WTC11 (cell line): Measurements from ENCODE around the gene ARHGAP8. TPM values are rescaled to one million over a fixed set of nuclear protein-coding genes. Genes with fewer than 3 reads are reported as not detected.

Experiments used
- ATAC-seq: fragments of 200-7000 bp; cut with Tn5 transposase; 2 replicates; pipeline ENCODE4 v1.10.0; 2021; ENCODE audit warnings: mild to moderate bottlenecking, moderate library complexity
- CTCF ChIA-PET: fragments of 300-600 bp; sonication (Branson Sonifier 250); formaldehyde crosslinking; loops from one replicate; lab custom pipeline; 2021; ENCODE audit warnings: antibody characterized with exemption; lab: Charles Lee
- POLR2A ChIA-PET: fragments of 350-600 bp; sonication (Branson Sonifier 250); formaldehyde crosslinking; loops from one replicate; lab custom pipeline; 2021; ENCODE audit warnings: antibody characterized with exemption; lab: Charles Lee
- DNase-seq: peaks from one replicate; pipeline ENCODE4 v3.0.0; 2021; ENCODE audit warnings: low spot score
- H3K27ac Mint-ChIP-seq: 2 replicates; pipeline ENCODE4 v1.8.0; 2021; ENCODE audit warnings: mixed read lengths
- H3K27me3 Mint-ChIP-seq: 2 replicates; pipeline ENCODE4 v1.8.0; 2021; ENCODE audit warnings: low read depth, mild to moderate bottlenecking, moderate library complexity, mixed read lengths
- H3K36me3 Mint-ChIP-seq: 2 replicates; pipeline ENCODE4 v1.8.0; 2021; ENCODE audit warnings: mixed read lengths
- H3K4me1 Mint-ChIP-seq: 2 replicates; pipeline ENCODE4 v1.8.0; 2022; ENCODE audit warnings: mixed read lengths
- H3K4me3 Mint-ChIP-seq: 2 replicates; pipeline ENCODE4 v1.8.0; 2021; ENCODE audit warnings: mild to moderate bottlenecking, moderate library complexity, mixed read lengths
- H3K9me3 Mint-ChIP-seq: 2 replicates; pipeline ENCODE4 v1.8.0; 2021; ENCODE audit warnings: mixed read lengths
- CREB1 ChIP-seq: sonication (generic); formaldehyde crosslinking; IDR thresholded peaks from 2 replicates; pipeline ENCODE4 v1.8.0; 2023; ENCODE audit warnings: mild to moderate bottlenecking, missing genetic modification reagents
- E2F1 ChIP-seq: sonication (generic); formaldehyde crosslinking; IDR thresholded peaks from 2 replicates; pipeline ENCODE4 v1.8.0; 2022; ENCODE audit warnings: mild to moderate bottlenecking, missing genetic modification reagents
- ELF4 ChIP-seq: sonication (generic); formaldehyde crosslinking; IDR thresholded peaks from 2 replicates; pipeline ENCODE4 v1.8.1; 2022; ENCODE audit warnings: low read depth, mild to moderate bottlenecking, moderate library complexity, missing genetic modification reagents
- EMX1 ChIP-seq: fragments of 250-450 bp; sonication (Bioruptor Pico); IDR thresholded peaks from 2 replicates; pipeline ENCODE4 v1.8.0; 2021; ENCODE audit warnings: mild to moderate bottlenecking
- ESRRA ChIP-seq: sonication (generic); formaldehyde crosslinking; IDR thresholded peaks from 2 replicates; pipeline ENCODE4 v1.8.1; 2022; ENCODE audit warnings: mild to moderate bottlenecking, missing genetic modification reagents, borderline replicate concordance
- FOXJ3 ChIP-seq: sonication (generic); formaldehyde crosslinking; IDR thresholded peaks from 2 replicates; pipeline ENCODE4 v1.9.0; 2021; ENCODE audit warnings: missing genetic modification reagents, mild to moderate bottlenecking, borderline replicate concordance
- GABPB1 ChIP-seq: sonication (generic); formaldehyde crosslinking; IDR thresholded peaks from 2 replicates; pipeline ENCODE4 v1.8.1; 2023; ENCODE audit warnings: mild to moderate bottlenecking, missing genetic modification reagents
- HMGA2 ChIP-seq: fragments of 250-450 bp; sonication (Bioruptor Pico); IDR thresholded peaks from 2 replicates; pipeline ENCODE4 v1.4.0; 2021; ENCODE audit warnings: mild to moderate bottlenecking, moderate library complexity
- IRF2 ChIP-seq: sonication (generic); formaldehyde crosslinking; IDR thresholded peaks from 2 replicates; pipeline ENCODE4 v1.8.0; 2022; ENCODE audit warnings: low read depth, missing genetic modification reagents, borderline replicate concordance
- MAX ChIP-seq: sonication (generic); formaldehyde crosslinking; IDR thresholded peaks from 2 replicates; pipeline ENCODE4 v1.8.0; 2022; ENCODE audit warnings: mild to moderate bottlenecking, missing genetic modification reagents
- NFYB ChIP-seq: sonication (generic); formaldehyde crosslinking; conservative IDR thresholded peaks from 2 replicates; pipeline ENCODE4 v1.8.0; 2022; ENCODE audit warnings: low read depth, missing genetic modification reagents
- NR1H2 ChIP-seq: sonication (generic); formaldehyde crosslinking; IDR thresholded peaks from 2 replicates; pipeline ENCODE4 v1.9.0; 2021; ENCODE audit warnings: mild to moderate bottlenecking, moderate library complexity, missing genetic modification reagents
- NR3C1 ChIP-seq: sonication (generic); formaldehyde crosslinking; conservative IDR thresholded peaks from 2 replicates; pipeline ENCODE4 v1.8.1; 2023; ENCODE audit warnings: low read depth, mild to moderate bottlenecking, missing genetic modification reagents
- OVOL2 ChIP-seq: fragments of 250-450 bp; sonication (Bioruptor Pico); IDR thresholded peaks from 2 replicates; pipeline ENCODE4 v1.9.0; 2021; ENCODE audit warnings: mild to moderate bottlenecking, borderline replicate concordance
- RORB ChIP-seq: fragments of 250-450 bp; sonication (Bioruptor Pico); IDR thresholded peaks from 2 replicates; pipeline ENCODE4 v1.9.0; 2021; ENCODE audit warnings: mild to moderate bottlenecking
- SMAD4 ChIP-seq: sonication (generic); formaldehyde crosslinking; IDR thresholded peaks from 2 replicates; pipeline ENCODE4 v1.8.0; 2022; ENCODE audit warnings: mild to moderate bottlenecking, missing genetic modification reagents
- SP1 ChIP-seq: sonication (generic); formaldehyde crosslinking; conservative IDR thresholded peaks from 2 replicates; pipeline ENCODE4 v1.8.1; 2022; ENCODE audit warnings: missing genetic modification reagents
- TEAD1 ChIP-seq: sonication (generic); formaldehyde crosslinking; IDR thresholded peaks from 2 replicates; pipeline ENCODE4 v1.8.0; 2022; ENCODE audit warnings: mild to moderate bottlenecking, missing genetic modification reagents
- ZNF138 ChIP-seq: sonication (generic); formaldehyde crosslinking; conservative IDR thresholded peaks from 2 replicates; pipeline ENCODE4 v1.8.1; 2022; ENCODE audit warnings: mild to moderate bottlenecking, moderate library complexity, missing genetic modification reagents
- ZNF671 ChIP-seq: fragments of 250-450 bp; sonication (Bioruptor Pico); IDR thresholded peaks from 2 replicates; pipeline ENCODE4 v1.8.0; 2021; ENCODE audit warnings: mild to moderate bottlenecking
- ZSCAN18 ChIP-seq: fragments of 250-450 bp; sonication (Bioruptor Pico); IDR thresholded peaks from 2 replicates; pipeline ENCODE4 v2.1.2; 2022; ENCODE audit warnings: mild to moderate bottlenecking, moderate library complexity
- total RNA-seq: library from RNA; stranded (reverse); gene quantifications from 3 replicates; pipeline ENCODE4 v1.2.3, GENCODE V29; 2021
- TF ChIP-seq, protein P1 (sequence below): fragments of 250-450 bp; sonication (Bioruptor Pico); IDR thresholded peaks from 2 replicates; pipeline ENCODE4 v1.9.0; 2021; ENCODE audit warnings: mild to moderate bottlenecking
- TF ChIP-seq, protein P2 (sequence below): fragments of 250-450 bp; sonication (Bioruptor Pico); IDR thresholded peaks from 2 replicates; pipeline ENCODE4 v1.9.0; 2021; ENCODE audit warnings: moderate library complexity, mild to moderate bottlenecking, inconsistent platforms, borderline replicate concordance
- TF ChIP-seq, protein P3 (sequence below): sonication (generic); formaldehyde crosslinking; IDR thresholded peaks from 2 replicates; pipeline ENCODE4 v1.8.1; 2022; ENCODE audit warnings: missing genetic modification reagents, borderline replicate concordance

The ARHGAP8 gene
- total RNA-seq, 1 experiment from 2014 or later, result 61.4 TPM

- TF ChIP-seq NR1H2 (CRISPR knock-in tag) (no peak), NR3C1 (CRISPR knock-in tag) (no peak), TEAD1 (CRISPR knock-in tag) (no peak), ZSCAN18 (CRISPR knock-in tag) (no peak), ESRRA (CRISPR knock-in tag) (no peak), GABPB1 (no peak), HMGA2 (peak; percentile 31; the same call in 1 of the 2 replicates), ZNF138 (no peak), IRF2 (CRISPR knock-in tag) (no peak)
- DNase-seq (no peak), ATAC-seq (no peak)
- H3K27ac Mint-ChIP-seq, result no peak overlapping the region
- H3K4me1 Mint-ChIP-seq, result peaks cover 12% of the 10 kb centered on the region
- ChIA-PET CTCF (no interaction called here), POLR2A (no interaction called here)
- no peak overlapping the region for H3K4me3 Mint-ChIP-seq
- H3K27me3 Mint-ChIP-seq, result no peaks in the 10 kb centered on the region
- H3K9me3 Mint-ChIP-seq, result peaks cover 5% of the 10 kb centered on the region; the same call in 1 of the 2 replicates
- H3K36me3 Mint-ChIP-seq, result peaks cover 42% of the 10 kb centered on the region
Observed at GRCh38 chr22:44787832-44788231, 35.5 kb downstream of the ARHGAP8 start.

GRCh38 chr22:44793106-44793505, 40.7 kb downstream of the ARHGAP8 start:
- no peak for DNase-seq
- no peaks in the 10 kb centered on the region for H3K27me3 Mint-ChIP-seq
- H3K36me3 Mint-ChIP-seq, result peaks cover 27% of the 10 kb centered on the region
- H3K4me3 Mint-ChIP-seq, result no peak overlapping the region
- H3K4me1 Mint-ChIP-seq, result peaks cover 36% of the 10 kb centered on the region
- no peaks in the 10 kb centered on the region for H3K9me3 Mint-ChIP-seq
- peak overlapping the region; percentile 87 for H3K27ac Mint-ChIP-seq
- TF ChIP-seq E2F1 (CRISPR knock-in tag), result no peak
- TF ChIP-seq FOXJ3 (CRISPR knock-in tag), result no peak
- TF ChIP-seq, protein P1, sequence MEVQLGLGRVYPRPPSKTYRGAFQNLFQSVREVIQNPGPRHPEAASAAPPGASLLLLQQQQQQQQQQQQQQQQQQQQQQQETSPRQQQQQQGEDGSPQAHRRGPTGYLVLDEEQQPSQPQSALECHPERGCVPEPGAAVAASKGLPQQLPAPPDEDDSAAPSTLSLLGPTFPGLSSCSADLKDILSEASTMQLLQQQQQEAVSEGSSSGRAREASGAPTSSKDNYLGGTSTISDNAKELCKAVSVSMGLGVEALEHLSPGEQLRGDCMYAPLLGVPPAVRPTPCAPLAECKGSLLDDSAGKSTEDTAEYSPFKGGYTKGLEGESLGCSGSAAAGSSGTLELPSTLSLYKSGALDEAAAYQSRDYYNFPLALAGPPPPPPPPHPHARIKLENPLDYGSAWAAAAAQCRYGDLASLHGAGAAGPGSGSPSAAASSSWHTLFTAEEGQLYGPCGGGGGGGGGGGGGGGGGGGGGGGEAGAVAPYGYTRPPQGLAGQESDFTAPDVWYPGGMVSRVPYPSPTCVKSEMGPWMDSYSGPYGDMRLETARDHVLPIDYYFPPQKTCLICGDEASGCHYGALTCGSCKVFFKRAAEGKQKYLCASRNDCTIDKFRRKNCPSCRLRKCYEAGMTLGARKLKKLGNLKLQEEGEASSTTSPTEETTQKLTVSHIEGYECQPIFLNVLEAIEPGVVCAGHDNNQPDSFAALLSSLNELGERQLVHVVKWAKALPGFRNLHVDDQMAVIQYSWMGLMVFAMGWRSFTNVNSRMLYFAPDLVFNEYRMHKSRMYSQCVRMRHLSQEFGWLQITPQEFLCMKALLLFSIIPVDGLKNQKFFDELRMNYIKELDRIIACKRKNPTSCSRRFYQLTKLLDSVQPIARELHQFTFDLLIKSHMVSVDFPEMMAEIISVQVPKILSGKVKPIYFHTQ (CRISPR knock-in tag), result no peak
- no peak for TF ChIP-seq GABPB1
- no peak for TF ChIP-seq CREB1
- no peak for TF ChIP-seq ELF4 (CRISPR knock-in tag)
- TF ChIP-seq SMAD4 (CRISPR knock-in tag), result no peak
- TF ChIP-seq, protein P2, sequence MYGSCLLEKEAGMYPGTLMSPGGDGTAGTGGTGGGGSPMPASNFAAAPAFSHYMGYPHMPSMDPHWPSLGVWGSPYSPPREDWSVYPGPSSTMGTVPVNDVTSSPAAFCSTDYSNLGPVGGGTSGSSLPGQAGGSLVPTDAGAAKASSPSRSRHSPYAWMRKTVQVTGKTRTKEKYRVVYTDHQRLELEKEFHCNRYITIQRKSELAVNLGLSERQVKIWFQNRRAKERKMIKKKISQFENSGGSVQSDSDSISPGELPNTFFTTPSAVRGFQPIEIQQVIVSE (CRISPR knock-in tag), result no peak
- no peak for TF ChIP-seq OVOL2
- TF ChIP-seq RORB, result no peak
- no peak for TF ChIP-seq NFYB (CRISPR knock-in tag)
- no peak for TF ChIP-seq ZSCAN18 (CRISPR knock-in tag)
- TF ChIP-seq IRF2 (CRISPR knock-in tag), result no peak
- TF ChIP-seq ZNF671 (CRISPR knock-in tag), result no peak
- TF ChIP-seq, protein P3, sequence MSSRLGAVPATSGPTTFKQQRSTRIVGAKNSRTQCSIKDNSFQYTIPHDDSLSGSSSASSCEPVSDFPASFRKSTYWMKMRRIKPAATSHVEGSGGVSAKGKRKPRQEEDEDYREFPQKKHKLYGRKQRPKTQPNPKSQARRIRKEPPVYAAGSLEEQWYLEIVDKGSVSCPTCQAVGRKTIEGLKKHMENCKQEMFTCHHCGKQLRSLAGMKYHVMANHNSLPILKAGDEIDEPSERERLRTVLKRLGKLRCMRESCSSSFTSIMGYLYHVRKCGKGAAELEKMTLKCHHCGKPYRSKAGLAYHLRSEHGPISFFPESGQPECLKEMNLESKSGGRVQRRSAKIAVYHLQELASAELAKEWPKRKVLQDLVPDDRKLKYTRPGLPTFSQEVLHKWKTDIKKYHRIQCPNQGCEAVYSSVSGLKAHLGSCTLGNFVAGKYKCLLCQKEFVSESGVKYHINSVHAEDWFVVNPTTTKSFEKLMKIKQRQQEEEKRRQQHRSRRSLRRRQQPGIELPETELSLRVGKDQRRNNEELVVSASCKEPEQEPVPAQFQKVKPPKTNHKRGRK (CRISPR knock-in tag), result no peak
- TF ChIP-seq SP1 (CRISPR knock-in tag), result no peak
- TF ChIP-seq TEAD1 (CRISPR knock-in tag), result no peak
- no peak for TF ChIP-seq EMX1
- no peak for TF ChIP-seq MAX (CRISPR knock-in tag)
- TF ChIP-seq, all 79 proteins: peak for 0
- POLR2A ChIA-PET, result no interaction called here
- CTCF ChIA-PET, result interaction anchor here (1.0 kb wide), 2 partner anchors 28 to 108 kb away, joined by 3 read pairs; no protein-coding TSS in a partner anchor
- no peak for ATAC-seq
